Heart left ventricle (tissue), 13 donors: ENCODE results near the gene MNAT1.
"Not testable (repeated sequence)": the region's sequence is repeated elsewhere in the genome, so short reads cannot be mapped to it uniquely, and the experiment has no call there.

ENCODE experiments used
- CTCF ChIP-seq, 12 donors: fragments of 200-600 bp; sonication (generic) in 4 of 12; IDR thresholded peaks; one replicate each; pipeline versions ENCODE4 v1.5.0 to v1.8.0; 2018 to 2022; ENCODE audit warnings: antibody characterized with exemption in 12 of 12, mild to moderate bottlenecking in 5 of 12
- POLR2A ChIP-seq, 2 donors: fragments of 450-650 bp; IDR thresholded peaks; one replicate each; pipeline ENCODE4 v1.6.1; 2017; ENCODE audit warnings: antibody characterized with exemption in 2 of 2, mild to moderate bottlenecking in 2 of 2, moderate library complexity in 2 of 2
- donor health status: ischemic (EF 13 %, LVEDD 7.1; RV severe dilation, severe dysfunction).
- donor health status: DM: no; HTN: yes; CAD: no.
- donor health status: DM: no; HTN: no; CAD: no.
- donor health status: ischemic (EF 25% LVEDD 6.9; RV normal size, moderate dysfunction).
- donor health status: ischemic (EF 25% LVEDD 5.7; RV mildly dilated, moderate dysfunction).
- donor health status: ischemic (EF 35%, LVEDD 5.7; RV mildly dilated, moderate dysfunction).
- donor health status: nonischemic (EF 11% LVEDD 7.7; RV severe dilation, severe dysfunction).
- donor health status: DM: yes; HTN: yes; CAD: no.
- donor health status: PGD.
- donor health status: ischemic (EF 29% LVEDD 5.4; RV normal size, mild dysfunction).
- donor health status: nonischemic (EF 23%, LVEDD 6.1; RV moderate dilation, normal function).

DNA sequence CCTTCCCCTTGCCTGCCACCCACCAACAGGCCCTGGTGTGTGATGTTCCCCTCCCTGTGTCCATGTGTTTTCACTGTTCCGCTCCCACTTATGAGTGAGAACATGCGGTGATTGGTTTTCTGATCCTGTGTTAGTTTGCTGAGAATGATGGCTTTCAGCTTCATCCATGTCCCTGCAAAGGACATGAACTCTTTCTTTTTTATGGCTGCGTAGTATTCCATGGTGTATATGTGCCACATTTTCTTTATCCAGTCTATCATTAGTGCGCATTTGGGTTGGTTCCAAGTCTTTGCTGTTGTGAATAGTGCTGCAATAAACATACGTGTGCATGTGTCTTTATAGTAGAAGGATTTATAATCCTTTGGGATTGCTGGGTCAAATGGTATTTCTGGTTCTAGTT lies 117.1 kb downstream of the MNAT1 start:
- not testable (repeated sequence) for TF ChIP-seq CTCF, POLR2A (IDR thresholded peaks at IDR 0.05)
